ES-I3 (cell line): Measurements from ENCODE around the gene PHC3.

ENCODE experiments used
- H3K36me3 ChIP-seq: 2 replicates; pipeline ENCODE4 v1.6.1; 2013; ENCODE audit warnings: mild to moderate bottlenecking, low read length, control low read depth, moderate library complexity; ENCODE audit not compliant: insufficient read depth
- H3K4me1 ChIP-seq: 2 replicates; pipeline ENCODE4 v1.6.1; 2013; ENCODE audit warnings: mild to moderate bottlenecking, control low read depth, low read length; ENCODE audit not compliant: insufficient read depth
- H3K9ac ChIP-seq: 2 replicates; pipeline ENCODE4 v1.6.1; 2013; ENCODE audit warnings: low read depth, mild to moderate bottlenecking, low read length, moderate library complexity
- H3K9me3 ChIP-seq: 2 replicates; pipeline ENCODE4 v1.6.1; 2013; ENCODE audit warnings: mild to moderate bottlenecking, low read length, moderate library complexity; ENCODE audit not compliant: control insufficient read depth, insufficient read depth

The PHC3 gene

DNA sequence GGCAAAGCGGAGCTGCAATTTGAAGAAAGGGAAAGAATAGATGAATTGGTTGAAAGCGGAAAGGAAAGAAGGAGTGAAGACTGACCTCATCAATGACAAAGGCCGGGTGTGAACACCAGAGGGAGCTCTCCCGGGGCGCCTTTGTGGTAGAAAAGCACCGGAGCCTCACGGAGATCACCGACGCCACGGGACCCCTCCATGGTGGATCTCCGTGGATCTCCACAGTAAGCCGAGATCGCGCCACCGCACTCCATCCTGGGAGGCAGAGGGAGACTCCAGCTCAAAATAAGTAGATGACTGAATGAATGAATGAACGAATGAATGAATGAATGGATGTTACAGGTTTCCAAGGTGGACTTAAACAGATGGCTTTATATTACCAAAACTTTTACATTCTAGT, 118.8 kb downstream of the PHC3 start:
- peaks cover 16% of the 10 kb centered on the region for H3K4me1 ChIP-seq
- no peaks in the 10 kb centered on the region for H3K9me3 ChIP-seq
- no peaks in the 10 kb centered on the region for H3K36me3 ChIP-seq
- H3K9ac ChIP-seq: no peak overlapping the region

DNA sequence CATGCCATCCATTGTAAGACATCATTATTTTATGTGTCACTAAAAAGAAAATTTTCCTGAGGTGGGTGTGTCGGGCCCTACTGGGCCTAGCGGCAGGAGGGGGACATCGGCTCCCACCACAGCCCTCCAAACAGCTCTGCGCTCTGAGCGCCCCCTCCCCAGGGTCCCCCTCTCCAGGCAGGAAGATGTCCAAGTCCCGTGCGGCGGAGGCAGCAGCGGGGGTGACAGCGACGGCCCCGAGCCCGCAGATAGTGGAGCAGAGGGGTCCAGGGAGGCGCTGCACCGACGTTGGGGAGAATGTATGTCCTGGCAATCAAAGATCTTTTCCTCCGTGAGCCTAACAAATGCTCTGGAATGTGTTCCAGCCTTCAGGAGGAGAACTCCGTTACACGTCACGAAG, 119.5 kb downstream of the PHC3 start:
- Histone ChIP-seq H3K4me1 (peaks cover 22% of the 10 kb centered on the region), H3K9me3 (no peaks in the 10 kb centered on the region), H3K9ac (no peak overlapping the region), H3K36me3 (no peaks in the 10 kb centered on the region)

DNA sequence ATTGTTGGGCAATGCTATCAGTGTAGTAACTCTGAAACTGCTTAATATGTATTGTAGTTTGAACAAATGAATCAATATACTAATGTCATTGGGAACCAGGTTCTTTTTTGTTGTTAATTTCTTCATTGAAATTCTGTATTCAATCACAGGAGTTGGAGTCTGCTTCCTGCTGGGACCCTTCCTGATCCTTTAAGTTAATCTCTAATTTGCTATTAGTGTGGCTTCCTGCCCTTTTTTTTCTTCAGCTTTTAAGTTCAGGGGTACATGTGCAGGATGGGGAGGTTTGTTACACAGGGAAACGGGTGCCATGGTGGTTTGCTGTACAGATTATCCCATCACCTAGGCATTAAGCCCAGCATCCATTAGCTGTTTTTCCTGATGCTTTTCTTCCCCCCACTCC, 122.1 kb downstream of the PHC3 start:
- Histone ChIP-seq H3K4me1 (peaks cover 22% of the 10 kb centered on the region), H3K36me3 (no peaks in the 10 kb centered on the region), H3K9ac (no peak overlapping the region), H3K9me3 (no peaks in the 10 kb centered on the region)

GRCh38 chr3:170058127-170058526, 123.4 kb downstream of the PHC3 start:
- Histone ChIP-seq H3K4me1 (peaks cover 22% of the 10 kb centered on the region), H3K36me3 (no peaks in the 10 kb centered on the region), H3K9ac (no peak overlapping the region), H3K9me3 (no peaks in the 10 kb centered on the region)

- Histone ChIP-seq H3K9me3 (no peaks in the 10 kb centered on the region), H3K36me3 (no peaks in the 10 kb centered on the region), H3K4me1 (peaks cover 22% of the 10 kb centered on the region), H3K9ac (no peak overlapping the region)
Observed at GRCh38 chr3:170057550-170057949, 124.0 kb downstream of the PHC3 start.

- no peaks in the 10 kb centered on the region for H3K36me3 ChIP-seq
- peaks cover 22% of the 10 kb centered on the region for H3K4me1 ChIP-seq
- no peak overlapping the region for H3K9ac ChIP-seq
- H3K9me3 ChIP-seq: no peaks in the 10 kb centered on the region
Observed at GRCh38 chr3:170056710-170057454, 124.7 kb downstream of the PHC3 start.

GRCh38 chr3:170055209-170055608, 126.3 kb downstream of the PHC3 start:
- Histone ChIP-seq H3K9me3 (no peaks in the 10 kb centered on the region), H3K36me3 (no peaks in the 10 kb centered on the region), H3K4me1 (peaks cover 22% of the 10 kb centered on the region), H3K9ac (peak overlapping the region; percentile 15; the same call in 1 of the 2 replicates)

DNA sequence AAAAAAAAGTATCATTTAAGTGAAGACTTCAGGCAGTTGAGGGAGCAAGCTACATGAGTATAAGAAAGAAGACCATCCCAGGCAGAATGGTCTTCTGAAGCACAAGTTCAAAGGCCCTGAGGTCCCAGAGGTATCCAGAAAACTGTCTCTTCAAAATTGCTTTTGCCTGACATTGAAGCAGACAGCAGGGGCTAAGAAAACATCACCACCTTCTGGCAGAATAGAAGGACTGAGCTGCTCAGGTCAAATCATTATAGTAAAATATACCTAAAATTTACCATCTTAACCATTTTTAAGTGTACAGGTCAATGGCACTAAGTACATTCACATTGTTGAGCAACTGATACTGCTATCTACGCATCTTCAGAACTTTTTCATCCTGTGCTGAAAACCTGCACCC, 127.3 kb downstream of the PHC3 start:
- Histone ChIP-seq H3K4me1 (peaks cover 15% of the 10 kb centered on the region; the same call in 1 of the 2 replicates), H3K9me3 (no peaks in the 10 kb centered on the region)

GRCh38 chr3:170052398-170052797, 129.1 kb downstream of the PHC3 start:
- no peak overlapping the region for H3K9ac ChIP-seq
- no peaks in the 10 kb centered on the region for H3K9me3 ChIP-seq
- no peaks in the 10 kb centered on the region for H3K36me3 ChIP-seq
- H3K4me1 ChIP-seq: peaks cover 3% of the 10 kb centered on the region; the same call in 1 of the 2 replicates

More for the DNA sequence above, 127.3 kb downstream of the PHC3 start:
- no peaks in the 10 kb centered on the region for H3K36me3 ChIP-seq
- H3K9ac ChIP-seq: no peak overlapping the region

GRCh38 chr3:170050753-170051152, 130.8 kb downstream of the PHC3 start:
- H3K9me3 ChIP-seq: no peaks in the 10 kb centered on the region
- H3K36me3 ChIP-seq: no peaks in the 10 kb centered on the region
- H3K4me1 ChIP-seq: no peaks in the 10 kb centered on the region
- no peak overlapping the region for H3K9ac ChIP-seq

DNA sequence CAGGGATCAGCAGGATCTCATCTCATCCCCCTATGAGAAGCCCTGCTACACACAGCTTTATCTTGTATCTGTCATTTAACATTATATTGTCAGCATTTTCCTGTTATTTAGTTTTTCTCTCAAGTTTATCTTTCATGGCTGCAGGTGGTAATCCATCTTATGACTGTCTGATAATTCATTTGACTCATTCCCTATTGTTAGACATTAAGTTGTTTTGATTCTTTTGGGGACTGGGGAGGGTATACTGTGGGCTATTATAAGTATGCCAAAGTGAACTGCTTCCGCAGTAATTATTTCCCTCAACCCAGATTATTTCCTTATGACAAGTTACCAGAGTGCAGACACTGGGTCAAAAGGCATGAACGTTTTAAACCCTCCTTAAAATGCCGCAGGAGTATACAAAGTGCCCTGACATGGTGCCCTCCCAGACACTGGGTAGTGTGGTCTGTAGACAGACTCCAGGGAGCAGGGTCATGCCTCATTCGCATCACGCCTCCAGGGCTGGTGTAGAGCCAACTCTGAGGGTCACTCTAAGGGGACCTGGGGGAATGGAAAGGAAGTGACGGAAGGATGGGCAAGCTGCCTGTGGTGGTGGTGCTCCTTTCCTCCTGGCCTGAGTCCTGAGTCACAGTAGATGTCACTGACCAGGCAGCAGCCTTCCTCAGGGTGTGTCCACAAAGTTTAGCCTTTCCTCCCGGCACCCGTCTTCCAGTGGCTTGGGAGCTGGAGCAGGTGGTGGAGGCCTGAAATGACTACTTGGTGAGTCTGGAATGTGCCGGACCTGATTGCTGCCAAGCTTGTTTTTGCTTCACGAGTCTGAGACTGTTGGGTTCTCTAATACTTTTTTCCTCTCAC, 132.2 kb downstream of the PHC3 start:
- Histone ChIP-seq H3K36me3 (no peaks in the 10 kb centered on the region), H3K9me3 (no peaks in the 10 kb centered on the region), H3K9ac (no peak overlapping the region), H3K4me1 (no peaks in the 10 kb centered on the region)

GRCh38 chr3:170047133-170047404, 134.5 kb downstream of the PHC3 start:
- Histone ChIP-seq H3K4me1 (no peaks in the 10 kb centered on the region), H3K9ac (no peak overlapping the region), H3K36me3 (no peaks in the 10 kb centered on the region), H3K9me3 (no peaks in the 10 kb centered on the region)

DNA sequence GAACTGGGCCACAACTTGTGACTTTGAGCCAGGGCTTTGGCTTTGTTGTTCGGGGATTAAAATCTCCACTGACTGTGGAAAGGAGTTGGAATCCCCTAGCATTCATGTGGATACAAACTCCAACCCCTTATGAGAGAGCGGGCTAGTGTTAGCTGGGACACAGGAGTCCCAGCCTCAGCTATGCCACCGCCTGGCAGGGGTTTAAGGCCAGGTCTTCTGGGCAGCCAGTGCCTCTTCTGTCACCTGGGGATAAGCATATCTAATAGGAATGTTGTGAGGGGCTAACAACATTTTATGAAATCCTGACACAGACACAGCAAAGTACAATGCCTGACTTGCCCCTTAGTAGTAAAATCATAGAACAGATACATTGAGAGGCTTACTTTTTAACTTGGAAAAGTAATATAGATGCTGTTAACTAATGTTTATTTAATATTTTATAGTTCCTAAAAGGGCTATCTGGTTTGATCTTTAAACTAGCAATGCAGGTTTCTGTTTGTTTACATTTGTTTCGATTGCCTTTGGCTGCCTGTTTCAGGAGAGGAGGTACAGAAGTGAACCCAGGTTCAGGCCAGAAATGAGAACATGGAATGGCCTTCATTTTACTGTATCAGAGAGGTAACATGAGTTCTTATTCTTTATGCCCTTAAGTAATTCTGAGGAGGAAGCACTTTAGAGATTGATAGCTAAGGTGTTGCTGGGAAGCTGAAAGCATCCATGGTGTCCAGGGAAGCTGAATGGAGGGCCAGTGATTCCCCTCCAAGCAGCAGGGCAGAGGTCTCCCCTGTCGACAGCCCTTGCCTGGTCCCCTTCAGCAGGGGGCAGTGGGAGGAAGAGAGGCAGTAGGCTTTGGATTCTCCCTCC, 135.0 kb downstream of the PHC3 start:
- Histone ChIP-seq H3K9ac (no peak overlapping the region), H3K36me3 (no peaks in the 10 kb centered on the region), H3K9me3 (no peaks in the 10 kb centered on the region), H3K4me1 (no peaks in the 10 kb centered on the region)

DNA sequence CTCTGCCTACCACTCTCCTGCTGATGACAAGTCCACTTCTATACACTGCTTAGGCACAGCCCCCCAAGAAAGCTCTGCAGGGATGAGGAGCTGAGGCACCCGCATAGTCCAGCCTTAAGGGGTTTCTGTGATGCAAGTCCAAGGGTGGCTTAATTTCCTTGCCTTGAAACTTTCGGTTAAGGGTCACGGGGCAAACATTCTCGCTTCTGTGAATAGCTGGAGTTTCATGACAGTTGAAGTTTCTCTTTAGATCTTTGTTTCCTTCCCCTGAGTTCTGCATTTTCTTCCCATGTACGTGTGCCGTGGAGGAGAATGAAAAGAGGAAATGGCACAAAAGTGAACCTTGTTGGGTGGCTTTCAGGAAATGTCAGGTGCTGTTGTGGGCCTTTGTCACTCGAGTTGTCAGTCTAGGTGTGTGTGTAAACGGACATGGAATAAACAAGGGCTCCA, 136.7 kb downstream of the PHC3 start:
- peaks cover 6% of the 10 kb centered on the region; the same call in 1 of the 2 replicates for H3K4me1 ChIP-seq
- no peaks in the 10 kb centered on the region for H3K9me3 ChIP-seq
- no peak overlapping the region for H3K9ac ChIP-seq
- H3K36me3 ChIP-seq: no peaks in the 10 kb centered on the region
